Thyroid gland (tissue), 4 donors: ENCODE results near the gene LRRC8D.

Experiments used
- POLR2A ChIP-seq, 2 donors: fragments of 450-650 bp; IDR thresholded peaks; one replicate each; pipeline ENCODE4 v1.6.1; 2017; ENCODE audit warnings: antibody characterized with exemption in 2 of 2, mild to moderate bottlenecking in 2 of 2, moderate library complexity in 1 of 2
- TF ChIP-seq, protein P1 (sequence below), 6 experiments: fragments of 200-600 bp in 3 of 6; fragments of 450-650 bp in 3 of 6; sonication (generic) in 3 of 6; IDR thresholded peaks; one replicate each; pipeline ENCODE4 v1.5.1; 2016 to 2019; ENCODE audit warnings: antibody characterized with exemption in 6 of 6, mild to moderate bottlenecking in 2 of 6, inconsistent platforms in 1 of 6, moderate library complexity in 1 of 6

DNA sequence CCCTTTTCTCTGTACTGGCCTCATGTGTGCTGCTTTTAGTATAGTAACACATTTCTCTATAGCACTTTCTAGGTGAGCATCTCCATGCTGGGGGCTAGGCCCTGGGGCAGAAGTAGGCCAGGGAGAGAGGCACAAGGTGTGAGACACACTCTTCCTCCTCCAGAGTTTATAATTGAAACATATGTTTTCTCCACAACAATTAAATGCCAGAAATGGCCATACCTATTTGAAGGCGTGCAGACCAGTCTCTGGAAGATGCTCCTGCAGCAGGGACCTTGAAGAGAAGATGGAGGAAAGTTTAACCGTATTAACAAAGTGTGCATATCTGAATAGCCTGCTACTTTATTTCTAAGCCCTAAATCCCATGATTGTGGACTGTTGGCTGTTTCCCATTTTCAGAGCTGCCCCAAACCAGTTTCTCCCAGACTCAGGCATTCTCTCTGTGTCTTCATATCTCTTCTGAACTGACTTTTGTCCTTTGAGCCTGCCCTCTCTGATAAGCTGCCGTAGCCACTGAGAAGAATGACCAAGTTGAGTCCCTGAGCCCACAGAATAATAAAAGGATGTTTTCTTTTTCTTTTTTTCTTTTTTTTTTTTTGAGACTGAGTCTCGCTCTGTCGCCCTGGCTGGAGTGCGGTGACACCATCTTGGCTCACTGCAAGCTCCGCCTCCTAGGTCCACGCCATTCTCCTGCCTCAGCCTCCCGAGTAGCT, 81.3 kb downstream of the LRRC8D start:
- TF ChIP-seq, protein P1, sequence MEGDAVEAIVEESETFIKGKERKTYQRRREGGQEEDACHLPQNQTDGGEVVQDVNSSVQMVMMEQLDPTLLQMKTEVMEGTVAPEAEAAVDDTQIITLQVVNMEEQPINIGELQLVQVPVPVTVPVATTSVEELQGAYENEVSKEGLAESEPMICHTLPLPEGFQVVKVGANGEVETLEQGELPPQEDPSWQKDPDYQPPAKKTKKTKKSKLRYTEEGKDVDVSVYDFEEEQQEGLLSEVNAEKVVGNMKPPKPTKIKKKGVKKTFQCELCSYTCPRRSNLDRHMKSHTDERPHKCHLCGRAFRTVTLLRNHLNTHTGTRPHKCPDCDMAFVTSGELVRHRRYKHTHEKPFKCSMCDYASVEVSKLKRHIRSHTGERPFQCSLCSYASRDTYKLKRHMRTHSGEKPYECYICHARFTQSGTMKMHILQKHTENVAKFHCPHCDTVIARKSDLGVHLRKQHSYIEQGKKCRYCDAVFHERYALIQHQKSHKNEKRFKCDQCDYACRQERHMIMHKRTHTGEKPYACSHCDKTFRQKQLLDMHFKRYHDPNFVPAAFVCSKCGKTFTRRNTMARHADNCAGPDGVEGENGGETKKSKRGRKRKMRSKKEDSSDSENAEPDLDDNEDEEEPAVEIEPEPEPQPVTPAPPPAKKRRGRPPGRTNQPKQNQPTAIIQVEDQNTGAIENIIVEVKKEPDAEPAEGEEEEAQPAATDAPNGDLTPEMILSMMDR (IDR thresholded peaks at IDR 0.05): no peak
- TF ChIP-seq POLR2A (IDR thresholded peaks at IDR 0.05): no peak
